ENCODE results near the gene ATP1A4.

ATP1A4 gene

DNA sequence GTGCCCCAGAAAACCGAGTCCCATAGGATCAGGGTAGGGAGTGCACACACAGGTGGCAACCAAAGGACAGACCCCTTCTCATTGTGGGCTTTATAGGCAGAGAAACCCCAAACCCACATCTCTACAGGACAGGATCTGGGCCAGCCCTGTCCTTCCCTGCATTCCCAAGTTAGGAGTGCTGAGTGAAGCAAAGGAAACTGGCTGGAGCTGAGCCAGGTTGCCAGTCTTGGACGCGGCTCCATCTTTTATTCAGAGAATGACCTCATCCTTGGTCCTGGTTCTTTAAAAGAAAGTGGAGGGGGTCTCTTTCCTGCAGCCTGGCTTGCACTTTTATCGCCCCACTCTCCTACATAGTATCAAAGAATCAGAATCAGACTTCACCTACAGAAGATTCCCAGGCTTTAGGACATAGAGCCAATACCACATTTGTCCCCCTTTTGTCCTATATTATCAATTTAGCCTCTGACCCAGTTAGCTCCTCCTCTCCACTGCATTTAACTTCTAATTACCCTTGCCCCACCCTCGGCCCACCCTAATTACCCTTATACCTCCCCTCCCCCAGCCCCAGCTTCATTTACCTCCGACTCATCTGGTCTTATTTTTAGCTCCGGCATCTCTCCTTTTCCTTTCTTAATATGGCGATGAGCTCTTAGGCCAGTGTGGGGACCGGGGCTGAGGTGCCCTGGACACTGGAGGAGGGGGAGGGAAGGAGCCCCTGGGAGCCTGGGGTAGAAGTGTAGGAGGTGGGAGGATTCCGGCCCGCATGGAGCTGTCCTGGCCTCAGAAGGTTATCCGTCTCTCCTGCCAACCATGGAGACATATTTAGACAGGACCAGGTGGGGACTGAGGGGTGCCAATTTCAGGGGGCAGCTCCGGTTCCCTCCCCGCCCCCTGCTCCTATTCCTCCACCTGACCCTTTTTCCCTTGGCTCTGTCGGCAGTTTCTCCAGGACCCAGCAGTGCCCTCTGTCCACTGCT is 38.5 kb downstream of the ATP1A4 start, which contains the start of gene CASQ1:
CASQ1 (plus strand) TSS at position 927 of the 977 bp plus-strand sequence. CDS start 177 bp downstream, outside the sequence.
- H3K4me2 ChIP-seq = no peak within 1 kb of the TSS
- TF ChIP-seq Cebpa-rat (IDR thresholded peaks at IDR 0.05) = no peak
- peak within 1 kb of the TSS in 2 of 11 experiments; percentile 15 to 18; a peak in 2 of 22 replicates for H3K9ac ChIP-seq
- no peak within 1 kb of the TSS for H3K27ac ChIP-seq
- no peaks in the 10 kb centered on the region for H3K36me3 ChIP-seq
- H3K4me1 ChIP-seq = peaks cover 0 to 12% (median 5%) of the 10 kb centered on the region in 10 experiments; a peak in 10 of 20 replicates
- no peaks in the 10 kb centered on the region for H3K27me3 ChIP-seq
- no peaks in the 10 kb centered on the region for H4K20me1 ChIP-seq
- H3K4me3 ChIP-seq = no peak within 1 kb of the TSS
- H3K9me3 ChIP-seq (replicated peaks in 1 of 11) = no peaks in the 10 kb centered on the region

DNA sequence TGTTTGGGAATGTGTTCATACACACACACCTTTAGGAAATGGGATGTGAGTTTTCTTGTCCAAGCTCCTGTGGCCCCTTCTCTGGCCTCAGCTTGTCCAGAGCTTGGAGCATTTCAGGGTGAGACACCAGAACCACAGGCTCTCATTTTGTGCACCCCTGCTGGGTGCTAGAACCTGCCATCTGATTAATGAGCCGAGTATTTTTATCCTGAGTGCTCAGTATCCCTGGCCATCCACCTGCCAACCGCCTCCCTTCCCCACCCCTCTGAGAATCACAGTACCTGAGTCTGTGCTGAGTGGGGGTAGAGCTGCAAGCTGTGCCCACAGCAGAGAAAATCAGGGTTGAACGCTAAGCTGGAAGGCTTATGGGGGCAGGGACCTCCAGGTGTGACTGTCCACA is 40.4 kb downstream of the ATP1A4 start:
- H3K4me3 ChIP-seq = no peak overlapping the region
- H3K27ac ChIP-seq = no peak overlapping the region
- no peak for TF ChIP-seq Cebpa-rat (IDR thresholded peaks at IDR 0.05)
- H3K4me2 ChIP-seq = no peak overlapping the region
- H3K27me3 ChIP-seq = no peaks in the 10 kb centered on the region
- H3K9ac ChIP-seq = no peak overlapping the region
- no peaks in the 10 kb centered on the region for H4K20me1 ChIP-seq
- peaks cover 0 to 12% (median 5%) of the 10 kb centered on the region in 10 experiments; a peak in 10 of 20 replicates for H3K4me1 ChIP-seq
- no peaks in the 10 kb centered on the region for H3K36me3 ChIP-seq
- no peaks in the 10 kb centered on the region for H3K9me3 ChIP-seq (replicated peaks in 1 of 11)

DNA sequence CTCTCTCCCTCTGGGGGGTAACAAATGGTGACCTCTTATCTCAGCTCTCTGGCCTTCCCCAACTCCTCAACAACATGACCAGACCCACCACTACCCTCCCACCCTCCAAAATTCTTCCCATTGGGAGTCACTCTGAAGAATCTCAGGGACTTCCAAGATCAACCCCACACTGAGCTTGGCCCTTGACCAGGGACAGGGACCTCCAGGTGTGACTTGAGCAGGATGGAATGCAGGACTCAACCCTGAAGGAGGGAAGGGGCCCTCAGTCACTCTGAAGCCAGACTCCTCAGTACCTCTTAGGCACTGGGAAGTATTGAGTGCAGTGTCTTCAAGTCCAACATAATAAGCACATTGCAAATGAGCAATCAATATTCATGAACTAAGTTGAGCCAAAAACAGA is 40.8 kb downstream of the ATP1A4 start:
- Histone ChIP-seq H3K4me1 (peaks cover 0 to 12% (median 5%) of the 10 kb centered on the region in 10 experiments; a peak in 10 of 20 replicates), H3K4me3 (no peak overlapping the region), H3K9me3 (replicated peaks in 1 of 11) (no peaks in the 10 kb centered on the region), H3K36me3 (no peaks in the 10 kb centered on the region), H3K27me3 (no peaks in the 10 kb centered on the region), H4K20me1 (no peaks in the 10 kb centered on the region), H3K4me2 (no peak overlapping the region), H3K9ac (no peak overlapping the region), H3K27ac (no peak overlapping the region)
- TF ChIP-seq Cebpa-rat (IDR thresholded peaks at IDR 0.05) = no peak

DNA sequence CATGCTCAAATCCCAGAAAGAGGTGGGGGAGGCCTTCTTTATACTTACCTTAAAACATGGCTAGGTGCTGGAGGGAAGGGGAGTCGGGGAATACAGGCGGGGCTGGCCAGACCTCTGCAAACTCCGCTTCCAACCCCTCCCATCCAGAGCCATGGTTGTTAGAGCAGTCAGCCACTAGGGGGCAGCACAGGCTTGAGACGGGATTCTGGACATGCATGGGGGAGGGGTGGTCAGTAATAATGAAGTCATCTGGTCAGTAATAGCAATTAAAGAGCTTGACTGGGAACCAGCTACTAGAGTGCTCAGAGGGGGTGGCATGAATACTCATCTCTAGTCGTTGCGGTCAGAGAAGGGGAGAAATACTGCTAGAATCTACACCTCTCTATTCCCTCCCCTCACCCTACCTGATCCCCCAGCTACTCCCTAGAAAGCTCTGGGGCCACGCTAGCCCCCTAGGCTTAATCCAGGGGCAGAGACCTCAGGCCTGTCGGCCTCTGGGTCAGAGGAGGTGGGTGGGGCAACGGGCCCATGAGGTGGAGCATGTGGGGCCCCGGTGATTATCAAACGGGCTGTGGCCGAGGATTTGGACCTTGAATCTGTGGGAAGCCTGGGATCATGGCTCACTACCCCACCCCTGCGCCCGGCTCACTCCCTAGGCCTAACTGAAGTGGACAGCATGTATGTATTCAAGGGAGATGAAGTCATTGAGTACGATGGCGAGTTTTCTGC is 41.9 kb downstream of the ATP1A4 start:
- H3K27me3 ChIP-seq = no peaks in the 10 kb centered on the region
- TF ChIP-seq Cebpa-rat (IDR thresholded peaks at IDR 0.05) = no peak
- peaks cover 0 to 12% (median 5%) of the 10 kb centered on the region in 10 experiments; a peak in 10 of 20 replicates for H3K4me1 ChIP-seq
- H3K4me3 ChIP-seq = no peak overlapping the region
- H3K9ac ChIP-seq = peak overlapping the region in 2 of 11 experiments; percentile 17 to 30; a peak in 2 of 22 replicates
- peak overlapping the region in 8 of 11 experiments; percentile 12 to 47 (median 24); a peak in 6 of 22 replicates for H3K4me2 ChIP-seq
- H3K27ac ChIP-seq = peak overlapping the region in 1 of 11 experiments; percentile 42; a peak in 2 of 22 replicates
- H4K20me1 ChIP-seq = no peaks in the 10 kb centered on the region
- H3K36me3 ChIP-seq = no peaks in the 10 kb centered on the region
- no peaks in the 10 kb centered on the region for H3K9me3 ChIP-seq (replicated peaks in 1 of 11)

DNA sequence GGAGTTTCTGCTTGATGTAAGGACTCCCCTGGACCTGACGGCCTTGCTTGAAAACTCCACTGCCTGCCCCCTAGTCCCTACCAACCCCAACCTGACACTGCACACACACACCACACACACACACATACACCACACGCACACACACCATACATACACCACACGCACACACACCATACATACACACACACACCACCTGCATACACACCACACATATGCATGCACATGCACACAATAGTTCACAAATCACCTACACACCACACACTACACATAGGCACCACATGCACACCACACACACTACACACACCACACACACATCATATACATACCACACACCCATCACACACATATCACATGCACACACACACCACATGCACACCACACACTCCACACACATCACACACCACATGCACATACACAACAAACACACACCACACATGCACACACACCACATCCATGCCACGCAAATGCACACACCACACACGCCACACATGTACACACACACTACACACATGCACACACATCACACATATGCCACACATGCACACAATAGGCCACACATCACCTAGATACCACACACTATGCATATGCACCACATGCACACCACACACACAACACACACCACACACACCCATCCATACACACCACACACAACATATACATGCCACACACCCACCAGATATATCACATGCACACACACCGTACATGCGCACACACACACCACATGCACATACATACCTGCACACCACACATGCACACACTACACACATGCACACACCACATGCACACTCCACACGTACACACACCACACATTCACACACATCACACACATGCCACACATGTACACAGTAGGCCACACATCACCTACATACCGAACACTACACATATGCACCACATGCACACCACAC is 42.7 kb downstream of the ATP1A4 start:
- Histone ChIP-seq H4K20me1 (no peaks in the 10 kb centered on the region), H3K4me1 (peaks cover 0 to 12% (median 5%) of the 10 kb centered on the region in 10 experiments; a peak in 10 of 20 replicates), H3K27ac (no peak overlapping the region), H3K9ac (peak overlapping the region in 1 of 11 experiments; percentile 30; a peak in 1 of 22 replicates), H3K4me2 (no peak overlapping the region), H3K9me3 (replicated peaks in 1 of 11) (no peaks in the 10 kb centered on the region), H3K36me3 (no peaks in the 10 kb centered on the region), H3K4me3 (no peak overlapping the region), H3K27me3 (no peaks in the 10 kb centered on the region)
- no peak for TF ChIP-seq Cebpa-rat (IDR thresholded peaks at IDR 0.05)

DNA sequence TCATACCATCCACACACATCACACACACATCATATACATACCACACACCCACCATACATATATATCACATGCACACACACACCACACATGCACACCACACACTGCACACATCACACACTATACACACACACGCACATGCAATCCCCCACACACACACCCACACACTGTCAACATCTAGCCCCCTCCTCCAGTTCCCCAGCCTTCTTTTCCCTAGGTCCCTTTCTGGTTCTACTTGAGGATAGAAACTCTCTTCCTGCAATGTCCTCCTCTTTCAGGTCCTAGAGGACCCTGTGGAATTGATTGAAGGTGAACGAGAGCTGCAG is 43.3 kb downstream of the ATP1A4 start:
- Histone ChIP-seq H4K20me1 (no peaks in the 10 kb centered on the region), H3K9ac (no peak overlapping the region), H3K4me1 (peaks cover 0 to 12% (median 5%) of the 10 kb centered on the region in 10 experiments; a peak in 10 of 20 replicates), H3K36me3 (no peaks in the 10 kb centered on the region), H3K27ac (no peak overlapping the region), H3K27me3 (no peaks in the 10 kb centered on the region), H3K4me2 (no peak overlapping the region), H3K9me3 (replicated peaks in 1 of 11) (no peaks in the 10 kb centered on the region), H3K4me3 (no peak overlapping the region)
- no peak for TF ChIP-seq Cebpa-rat (IDR thresholded peaks at IDR 0.05)

DNA sequence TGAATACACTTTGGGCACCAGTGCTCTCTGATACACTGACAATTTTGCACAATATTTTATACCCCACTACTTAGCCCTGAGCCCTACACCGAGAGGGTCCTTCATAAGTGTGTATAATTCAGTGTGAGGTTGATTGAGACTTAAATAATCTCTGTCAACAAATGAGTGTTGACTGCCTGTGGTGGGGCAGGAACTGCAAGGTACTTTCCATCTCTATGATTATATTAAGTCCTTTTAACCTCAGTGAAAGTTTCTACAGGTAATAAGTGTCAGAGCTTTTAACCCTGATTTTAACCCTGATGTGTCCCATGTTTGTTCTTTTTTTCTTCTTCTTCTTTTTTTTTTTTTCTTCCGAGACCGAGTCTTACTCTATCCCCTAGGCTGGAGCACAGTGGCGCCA is 44.7 kb downstream of the ATP1A4 start:
- Histone ChIP-seq H3K4me3 (no peak overlapping the region), H3K4me1 (peaks cover 0 to 12% (median 6%) of the 10 kb centered on the region in 10 experiments; a peak in 10 of 20 replicates), H3K27ac (no peak overlapping the region), H4K20me1 (no peaks in the 10 kb centered on the region), H3K27me3 (no peaks in the 10 kb centered on the region), H3K9me3 (replicated peaks in 1 of 11) (no peaks in the 10 kb centered on the region), H3K9ac (no peak overlapping the region), H3K36me3 (no peaks in the 10 kb centered on the region), H3K4me2 (no peak overlapping the region)
- TF ChIP-seq Cebpa-rat (IDR thresholded peaks at IDR 0.05) = no peak

DNA sequence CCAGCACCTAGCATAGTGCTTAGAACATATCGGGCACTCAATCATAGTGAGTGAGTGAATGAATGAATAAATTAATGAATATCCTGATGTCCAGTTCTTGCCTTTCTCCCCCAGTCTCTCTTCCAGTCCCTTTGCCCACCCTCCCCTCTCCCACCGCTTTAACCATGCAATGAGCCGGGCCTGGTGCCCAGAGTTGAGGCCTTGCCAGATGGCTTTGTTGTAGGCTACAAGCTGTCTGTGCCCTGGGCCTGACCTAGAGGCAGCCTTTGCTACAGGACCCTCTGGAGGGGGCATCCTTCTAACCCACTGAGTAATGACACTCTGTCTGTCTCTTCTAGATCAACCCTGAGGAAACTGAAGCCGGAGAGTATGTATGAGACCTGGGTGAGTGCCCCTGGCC is 45.8 kb downstream of the ATP1A4 start:
- Histone ChIP-seq H3K9me3 (replicated peaks in 1 of 11) (no peaks in the 10 kb centered on the region), H3K27ac (no peak overlapping the region), H3K4me1 (peaks cover 0 to 12% (median 6%) of the 10 kb centered on the region in 10 experiments; a peak in 10 of 20 replicates), H3K4me2 (no peak overlapping the region), H3K4me3 (no peak overlapping the region), H4K20me1 (no peaks in the 10 kb centered on the region), H3K27me3 (no peaks in the 10 kb centered on the region), H3K36me3 (no peaks in the 10 kb centered on the region), H3K9ac (no peak overlapping the region)
- no peak for TF ChIP-seq Cebpa-rat (IDR thresholded peaks at IDR 0.05)
